A549 treated with ZK216348 at 1 μM for 4 hours (cell line): ENCODE measurements around the gene TFAP2A. TPM values are rescaled to one million over a fixed set of nuclear protein-coding genes. Genes with fewer than 3 reads are reported as not detected.

Experiments
- total RNA-seq: library from RNA; stranded (reverse); fragments of 200-300 nt; extraction: Qiagen RNA extraction; gene quantifications from 5 replicates; pipeline ENCODE4 v1.2.3, GENCODE V29; 2022; ENCODE audit warnings: low read depth

Gene TFAP2A
- total RNA-seq, result 11.7 to 15.9 TPM (median 14.2 TPM) in 5 replicates

DNA sequence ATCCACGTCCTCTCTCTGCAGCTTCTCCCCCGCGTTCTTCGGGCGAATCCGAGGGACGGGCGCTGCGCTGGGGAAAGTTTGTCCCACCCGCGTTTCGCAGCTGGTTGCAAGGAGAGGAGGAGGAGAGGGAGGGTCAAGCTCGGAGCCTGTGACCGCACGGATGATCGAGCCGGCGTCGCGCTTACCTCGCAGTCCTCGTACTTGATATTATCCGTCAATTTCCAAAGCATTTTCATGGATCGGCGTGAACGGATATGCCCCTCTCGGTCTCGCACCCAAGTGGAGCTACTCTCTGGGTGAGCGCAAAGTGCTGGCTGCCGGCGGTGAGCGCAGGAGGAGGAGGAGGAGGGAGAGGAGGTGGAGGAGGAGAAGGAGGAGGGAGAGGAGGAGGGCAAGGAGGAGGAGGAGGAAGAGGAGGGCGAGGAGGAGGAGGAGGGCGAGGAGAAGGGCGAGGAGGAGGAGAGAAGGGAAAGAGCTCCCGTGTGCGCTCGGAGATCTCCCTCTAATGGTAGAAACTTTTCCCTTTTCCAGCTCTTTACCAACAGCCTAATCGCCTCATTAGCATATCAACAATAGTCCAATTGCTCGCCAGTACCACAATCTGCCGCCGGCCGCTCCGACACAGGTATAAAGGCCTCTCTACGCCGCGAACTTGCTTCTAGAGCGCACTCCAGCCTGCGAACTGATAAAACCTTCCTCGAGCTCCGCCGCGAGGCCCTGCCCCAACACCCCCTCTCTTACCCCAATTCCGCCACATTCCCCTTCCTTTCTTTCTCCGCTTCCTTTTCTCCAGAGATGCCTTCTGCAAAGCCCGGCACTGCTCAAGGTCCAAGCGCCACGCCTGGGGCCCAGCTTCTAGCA lies at the start of gene TFAP2A:
TSS of gene TFAP2A (minus strand) at position 319 of the 861 bp plus-strand sequence. CDS start at position 236, 83 bp downstream.

Other genes with a start within 250 kb of the TFAP2A start
- gene GCNT2, start 106.3 kb upstream of the TFAP2A start, total RNA-seq, result 5.6 to 7.5 TPM (median 6.1 TPM) in 5 replicates